ENCODE results near the gene ABCC5.
A peak's percentile ranks its signal among the peaks of the same experiment; 100 is the strongest.
"Not testable (repeated sequence)": the region's sequence is repeated elsewhere in the genome, so short reads cannot be mapped to it uniquely, and the experiment has no call there.

ABCC5 gene

DNA sequence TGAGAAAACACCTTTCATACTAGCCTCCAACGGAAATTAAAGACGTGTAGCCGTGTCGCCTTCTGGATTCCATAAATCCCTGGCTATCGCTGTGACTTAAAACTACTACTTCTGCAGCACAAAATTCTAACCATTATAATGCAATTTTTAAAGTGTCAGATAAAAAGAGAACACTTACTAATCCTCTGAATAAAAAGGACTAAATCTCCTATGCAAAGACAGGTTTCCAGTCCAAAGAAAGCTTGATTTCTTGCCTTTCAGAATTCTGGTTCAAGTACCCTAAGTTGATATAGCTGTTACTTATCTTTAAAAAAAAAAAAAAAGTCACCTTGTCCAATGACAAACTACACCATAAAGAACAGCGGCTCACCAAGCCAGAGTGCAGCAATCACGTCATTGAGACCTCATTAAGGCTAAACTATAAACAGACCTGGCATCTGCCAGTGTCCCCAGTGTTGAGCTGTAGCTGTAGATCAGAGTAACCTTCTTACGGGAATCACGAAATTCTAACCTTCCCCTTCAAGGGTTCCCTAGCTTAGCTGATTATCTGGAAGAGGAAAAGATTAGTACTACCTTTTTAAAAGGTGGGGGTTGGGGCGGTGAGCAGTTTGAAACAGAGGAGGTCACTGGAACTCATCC is 2.2 kb downstream of the ABCC5 start:
- no peak for DNase-seq

DNA sequence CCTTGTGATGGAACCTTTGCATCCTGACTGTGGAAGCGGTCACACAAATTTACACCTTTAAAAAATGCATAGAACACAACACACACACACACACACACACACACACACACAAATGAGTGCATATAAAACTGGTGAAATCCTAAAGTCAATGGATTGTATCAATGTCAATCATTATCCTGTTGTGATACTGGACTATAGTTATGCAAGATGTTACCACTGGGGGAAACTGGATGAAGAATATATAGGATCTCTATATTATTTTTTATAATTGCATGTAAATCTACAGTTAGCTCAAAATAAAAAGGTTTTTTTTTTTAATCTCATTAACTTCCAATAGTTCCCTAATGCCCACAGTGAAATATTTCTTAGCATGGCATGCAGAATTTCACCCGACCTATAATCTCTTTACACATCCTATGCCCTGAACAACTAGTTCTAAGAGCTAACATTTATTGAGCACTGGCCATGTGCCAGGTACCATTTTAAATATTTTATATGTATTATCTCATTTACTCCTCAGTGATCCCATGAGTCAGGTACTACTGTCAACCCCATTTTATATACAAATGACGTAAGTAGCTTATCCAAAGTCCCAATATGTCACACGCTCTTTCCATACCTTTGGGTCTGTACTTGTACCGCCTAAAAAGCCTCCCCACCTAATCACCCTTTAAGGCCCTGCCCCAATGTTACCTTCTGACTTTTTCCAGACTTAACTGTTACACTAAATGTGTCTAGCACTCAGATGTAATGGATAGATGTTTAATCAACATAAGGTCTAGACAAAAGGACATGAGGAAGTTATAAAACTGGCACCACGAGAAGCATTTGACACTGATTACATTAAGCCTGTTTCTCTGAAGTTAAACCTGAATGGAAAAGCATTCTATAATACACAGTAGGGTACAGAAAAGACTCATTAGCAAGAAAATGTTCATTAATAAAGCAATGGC is 5.5 kb downstream of the ABCC5 start:
- DNase-seq = no peak

DNA sequence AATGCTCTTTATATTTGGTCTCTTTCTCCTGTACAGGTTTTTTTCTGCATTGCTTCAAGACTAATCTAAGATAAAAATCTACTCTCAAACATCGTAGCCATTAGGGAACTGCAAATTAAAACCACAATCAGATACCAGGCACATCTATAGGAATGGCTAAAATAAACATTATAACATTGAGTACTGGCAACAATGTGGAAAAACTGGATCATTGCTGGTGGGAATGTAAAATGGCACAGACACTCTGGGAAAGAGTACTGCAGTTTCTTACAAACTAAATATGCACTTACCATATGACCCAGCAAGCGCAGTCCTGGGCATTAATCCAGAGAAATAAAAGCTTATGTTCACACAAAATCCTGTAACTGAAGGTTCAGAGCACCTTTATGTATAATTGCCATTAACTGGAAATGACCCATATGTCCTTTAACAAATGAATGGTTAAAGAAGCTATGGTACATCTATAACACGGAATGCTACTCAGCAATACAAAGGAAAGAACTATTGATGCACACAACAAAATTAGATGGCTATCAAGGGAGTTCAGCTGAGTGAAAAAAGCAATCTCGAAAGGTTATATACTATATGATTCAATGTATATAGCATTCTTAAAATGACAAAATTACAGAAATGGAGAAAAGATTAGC is 6.3 kb downstream of the ABCC5 start:
- DNase-seq = no peak

DNA sequence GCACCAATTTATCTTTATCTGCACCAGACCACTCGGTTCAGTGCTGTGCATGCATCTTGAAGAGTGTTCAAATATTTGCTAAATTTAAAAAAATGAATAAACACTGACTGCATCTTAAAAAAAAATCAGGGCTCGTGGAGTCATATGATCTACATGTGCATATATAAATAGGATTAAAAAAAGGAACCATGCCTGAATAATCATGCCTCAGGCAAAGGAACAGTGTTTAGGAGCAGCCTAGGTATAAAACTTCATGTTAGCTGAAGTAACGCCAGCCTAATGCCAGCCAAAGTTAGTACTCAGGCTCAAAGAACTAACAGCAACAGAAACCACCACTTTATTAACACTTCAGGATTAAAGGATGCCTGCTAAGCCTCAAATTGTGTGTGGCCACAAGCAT is 9.5 kb downstream of the ABCC5 start:
- DNase-seq = no peak

DNA sequence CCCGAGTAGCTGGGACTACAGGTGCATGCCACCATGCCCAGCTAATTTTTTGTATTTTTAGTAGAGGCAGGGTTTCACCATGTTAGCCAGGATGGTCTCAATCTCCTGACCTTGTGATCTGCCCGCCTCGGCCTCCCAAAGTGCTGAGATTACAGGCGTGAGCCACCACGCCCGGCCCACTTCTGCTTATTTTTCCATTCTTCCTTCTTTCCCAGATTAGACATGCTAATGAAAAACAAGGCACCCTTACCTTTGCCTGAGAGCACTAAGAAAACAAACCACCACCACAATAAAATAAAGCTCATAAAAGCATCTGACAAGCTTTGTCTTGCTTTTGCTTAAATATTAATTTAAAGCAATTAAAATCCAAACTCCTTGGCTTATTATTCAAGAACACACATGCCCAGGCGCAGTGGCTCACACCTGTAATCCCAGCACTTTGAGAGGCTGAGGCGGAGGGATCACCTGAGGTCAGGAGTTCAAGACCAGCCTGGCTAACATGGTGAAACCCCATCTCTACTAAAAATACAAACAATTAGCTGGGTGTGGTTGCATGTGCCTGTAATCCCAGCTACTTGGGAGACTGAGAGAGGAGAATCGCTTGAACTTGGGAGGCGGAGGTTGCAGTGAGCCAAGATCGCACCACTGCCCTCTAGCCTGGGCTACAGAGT is 10.4 kb downstream of the ABCC5 start:
- not testable (repeated sequence) for DNase-seq

DNA sequence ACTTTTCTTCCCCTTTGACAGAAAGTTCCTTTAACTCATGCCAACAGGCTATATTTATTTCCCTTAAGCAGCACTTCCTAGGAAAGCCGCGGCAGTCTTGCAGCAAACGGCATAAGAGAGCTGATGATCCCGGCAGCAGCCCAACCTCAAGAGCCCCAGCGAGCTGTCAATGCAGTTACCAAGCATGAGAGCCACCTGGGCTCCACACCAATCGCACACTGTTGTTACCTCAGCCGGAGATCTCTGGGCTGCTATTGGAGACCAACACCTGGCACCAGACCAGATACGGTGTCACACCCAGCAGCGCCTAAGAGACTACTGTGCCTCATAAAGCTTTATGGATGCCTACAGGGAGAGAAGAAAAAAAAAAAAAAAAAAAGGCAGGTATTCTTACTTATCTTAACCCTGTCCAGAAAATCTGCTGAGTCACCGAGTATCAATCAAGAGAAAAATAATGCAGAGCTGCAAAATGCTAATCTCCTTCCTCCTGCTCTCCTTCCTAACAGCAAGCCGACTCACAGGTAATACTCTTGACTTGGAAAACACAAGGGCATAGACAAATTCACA is 11.7 kb downstream of the ABCC5 start:
- peak; percentile 25 for DNase-seq

DNA sequence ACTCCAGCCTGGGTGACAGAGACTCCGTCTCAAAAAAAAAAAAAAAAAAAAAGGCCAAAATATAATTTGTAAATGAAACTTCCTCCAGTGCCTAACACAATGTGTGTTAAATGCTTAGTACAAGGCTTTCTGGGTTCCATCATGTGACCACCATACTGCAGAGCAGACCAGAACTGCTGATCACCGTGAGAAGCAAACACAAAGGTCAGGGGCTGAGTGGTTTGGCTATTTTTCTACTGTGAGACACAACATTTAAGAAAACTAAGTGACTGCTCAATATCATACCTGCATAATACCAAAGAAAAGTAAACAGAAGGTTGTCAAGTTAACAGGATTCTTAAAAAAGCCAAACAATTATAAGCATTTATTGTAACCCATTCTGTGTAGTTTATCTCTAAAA is 13.2 kb downstream of the ABCC5 start:
- DNase-seq = no peak

DNA sequence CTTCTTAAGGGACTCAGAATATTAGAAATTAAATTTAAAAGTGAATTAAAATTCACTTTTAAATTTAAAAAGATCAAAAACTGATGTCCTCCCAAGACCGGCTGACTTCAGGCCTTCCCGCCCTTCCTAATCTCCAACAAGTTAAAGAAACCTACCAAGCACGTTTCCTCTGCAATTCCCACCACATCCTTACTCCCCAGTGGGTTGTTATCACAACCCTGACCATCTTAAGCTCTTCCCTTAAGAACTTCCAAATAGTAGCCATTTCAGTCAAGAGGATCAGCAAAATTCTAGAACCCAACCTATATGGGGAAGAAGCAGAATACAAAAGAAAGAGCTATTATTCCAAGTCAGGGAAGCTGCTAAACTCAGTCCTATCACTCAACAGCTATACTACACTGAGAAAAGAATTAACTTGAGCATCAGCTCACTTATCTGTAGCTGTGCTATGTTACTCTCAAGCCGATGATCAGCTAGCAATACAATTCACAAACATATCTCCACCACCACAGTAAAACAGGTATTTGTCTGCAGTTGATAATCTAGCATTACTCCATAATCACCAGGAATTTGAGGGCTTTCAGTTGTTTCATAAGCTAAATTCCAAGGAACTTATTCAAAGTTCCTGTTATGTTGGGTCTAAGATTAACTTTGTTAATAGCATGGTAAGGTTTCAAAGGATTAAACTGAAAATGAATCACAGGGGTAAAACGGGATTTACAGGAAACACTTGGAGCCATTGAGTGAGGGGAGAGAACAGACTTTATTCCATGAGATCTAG is 14.3 kb downstream of the ABCC5 start:
- no peak for DNase-seq

DNA sequence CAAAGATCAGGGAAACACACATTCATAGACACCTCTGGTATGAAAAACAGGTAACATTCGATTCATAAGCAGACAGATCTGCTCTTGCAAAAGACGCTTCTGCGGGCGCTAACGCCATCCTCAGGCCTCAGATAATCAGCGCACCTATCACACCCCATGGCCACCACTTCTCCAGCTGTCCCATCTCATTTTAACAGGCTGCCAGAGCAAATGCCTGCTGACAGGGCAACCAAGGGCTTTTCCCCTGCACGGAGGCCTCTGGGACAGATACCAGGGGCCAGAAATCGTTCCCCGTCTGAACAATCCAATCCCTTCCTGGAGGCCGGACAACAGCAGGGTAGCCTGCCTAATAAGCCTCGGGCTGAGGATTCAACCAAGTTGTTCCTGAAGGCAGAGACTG is 15.2 kb downstream of the ABCC5 start:
- DNase-seq = no peak

DNA sequence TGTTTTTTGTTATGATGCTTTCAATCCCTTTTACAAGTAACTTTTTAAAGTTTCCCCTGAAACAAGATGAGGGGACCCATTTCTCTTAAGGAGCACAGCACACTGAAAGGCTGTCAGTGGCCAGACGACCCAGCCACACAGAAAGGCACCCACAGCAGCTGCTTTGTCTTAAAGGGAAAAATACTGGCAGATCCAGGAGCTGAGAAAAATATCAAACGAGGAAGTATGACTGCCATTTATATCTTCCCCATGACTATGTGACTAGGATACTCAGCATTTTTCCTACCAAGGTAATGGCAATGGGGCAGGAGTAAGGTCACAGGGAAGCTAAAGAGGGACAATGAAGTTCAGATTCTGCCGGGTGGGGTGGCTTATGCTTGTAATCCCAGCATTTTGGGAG is 15.9 kb downstream of the ABCC5 start:
- DNase-seq = no peak

DNA sequence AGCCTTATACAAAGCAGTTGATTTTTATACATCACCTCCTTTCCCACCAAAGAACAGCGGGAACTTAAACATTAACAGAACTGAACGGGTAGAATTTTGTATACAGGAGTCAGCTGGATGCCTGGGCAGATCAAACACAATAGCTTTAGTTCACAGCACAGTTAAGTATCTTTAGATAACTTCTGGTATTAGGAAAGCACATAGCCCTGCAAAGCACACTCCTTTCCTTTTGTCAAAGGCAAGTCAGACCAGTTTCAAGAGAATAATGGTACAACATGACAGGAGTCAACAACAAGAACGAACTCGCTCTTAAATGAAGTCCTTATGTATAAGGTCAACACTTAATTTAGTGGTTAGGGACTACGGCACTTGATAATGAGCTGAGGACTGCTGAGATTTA is 26.3 kb downstream of the ABCC5 start:
- no peak for DNase-seq

DNA sequence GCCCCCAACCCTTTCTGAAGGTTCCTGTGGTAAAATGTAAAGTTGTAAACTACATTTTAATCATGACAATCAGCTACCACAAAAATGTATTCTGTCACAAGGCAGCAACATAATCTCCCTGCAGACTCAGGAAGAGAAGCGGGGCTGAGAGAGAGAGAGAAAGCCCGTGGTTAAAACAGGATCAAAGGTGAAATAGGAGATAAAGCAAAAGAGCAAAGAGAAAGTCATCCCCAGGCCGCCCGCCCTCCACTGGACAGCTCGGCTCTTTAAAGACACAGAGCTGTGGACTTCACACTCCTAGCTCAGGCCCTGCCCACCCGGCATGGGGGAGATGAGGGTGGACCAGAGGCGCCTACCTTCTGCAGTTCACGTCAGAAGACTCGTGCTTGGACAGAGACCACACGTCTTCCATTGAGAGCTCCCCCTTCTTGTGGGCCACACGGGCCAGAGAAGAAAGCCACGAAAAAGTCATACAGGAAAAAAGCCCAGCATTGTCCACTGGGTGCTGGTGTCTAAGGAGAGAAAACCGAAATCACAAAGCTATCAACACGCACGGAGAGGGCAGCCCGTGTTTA is 29.4 kb downstream of the ABCC5 start:
- DNase-seq = no peak

DNA sequence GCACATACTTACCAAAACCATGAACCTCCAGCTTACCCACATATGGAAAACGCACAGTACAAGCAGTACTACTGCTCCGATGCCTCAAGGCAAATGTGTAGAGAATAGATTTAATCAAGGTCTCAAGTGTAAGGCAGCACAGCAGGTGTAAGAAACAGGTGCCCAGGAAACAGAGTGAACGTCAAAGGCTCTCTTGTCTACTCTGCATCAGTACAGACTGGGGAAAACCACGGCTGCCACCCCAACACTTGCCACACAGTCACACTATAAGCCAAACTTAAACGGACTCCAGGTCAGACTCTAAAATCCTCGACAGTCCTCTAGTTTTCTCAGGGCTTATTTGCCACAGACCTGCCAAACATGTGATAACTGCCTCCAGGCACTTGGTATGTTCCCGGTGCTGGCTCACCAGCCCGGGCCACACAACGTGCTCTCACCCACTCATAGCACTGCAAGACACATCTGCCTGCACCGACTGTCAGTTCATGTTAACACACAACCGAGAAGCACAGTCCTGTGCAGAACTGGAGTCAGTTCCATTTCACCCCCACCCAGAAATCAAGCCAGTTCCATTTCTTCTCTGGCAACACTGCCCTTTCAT is 30.6 kb downstream of the ABCC5 start:
- DNase-seq = no peak

DNA sequence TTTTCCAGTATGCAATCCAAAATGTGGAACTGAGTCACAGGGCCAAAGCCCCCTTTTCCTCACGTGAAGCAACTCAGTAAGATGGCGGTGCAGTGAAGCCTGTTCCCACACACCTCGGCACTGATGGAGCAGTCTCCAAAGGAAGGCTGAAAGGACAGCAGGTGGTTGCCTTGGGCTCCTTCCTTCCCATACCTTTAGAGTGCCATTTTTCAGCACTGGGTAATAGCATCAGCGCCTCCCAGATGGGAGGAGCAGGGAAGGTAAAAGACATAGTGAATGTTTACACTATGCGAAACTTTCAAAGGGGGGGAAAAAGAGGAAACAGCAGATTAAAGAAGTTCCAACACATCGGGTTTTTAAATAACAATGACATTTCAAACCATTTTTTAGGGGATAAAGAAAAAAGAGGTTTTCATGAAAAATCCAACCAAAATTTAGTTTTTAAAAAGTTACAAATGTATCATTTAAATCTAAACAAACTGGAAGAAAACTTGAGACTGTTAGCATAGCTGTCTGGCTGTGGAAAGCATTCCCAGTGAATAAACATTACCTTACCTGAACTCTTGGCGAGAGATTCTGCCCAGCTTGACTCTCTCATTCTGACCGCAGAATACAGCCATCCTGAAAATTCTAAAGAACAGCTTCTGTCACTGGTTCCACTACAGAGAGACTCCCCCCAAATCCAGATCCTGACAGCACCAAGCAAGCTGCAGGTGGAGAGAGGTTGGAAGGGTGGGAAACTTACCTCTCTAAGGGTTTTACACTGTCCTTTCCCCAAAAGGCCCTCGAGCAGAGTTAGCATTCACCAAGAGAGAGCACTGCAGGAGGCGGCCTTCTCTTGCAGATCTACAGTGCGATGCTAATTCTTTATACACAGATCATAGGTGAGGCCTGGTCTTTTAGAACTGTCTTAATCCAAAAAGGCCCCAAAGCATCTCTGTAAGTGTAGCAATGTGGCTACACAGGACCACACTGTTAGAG is 32.6 kb downstream of the ABCC5 start:
- no peak for DNase-seq

DNA sequence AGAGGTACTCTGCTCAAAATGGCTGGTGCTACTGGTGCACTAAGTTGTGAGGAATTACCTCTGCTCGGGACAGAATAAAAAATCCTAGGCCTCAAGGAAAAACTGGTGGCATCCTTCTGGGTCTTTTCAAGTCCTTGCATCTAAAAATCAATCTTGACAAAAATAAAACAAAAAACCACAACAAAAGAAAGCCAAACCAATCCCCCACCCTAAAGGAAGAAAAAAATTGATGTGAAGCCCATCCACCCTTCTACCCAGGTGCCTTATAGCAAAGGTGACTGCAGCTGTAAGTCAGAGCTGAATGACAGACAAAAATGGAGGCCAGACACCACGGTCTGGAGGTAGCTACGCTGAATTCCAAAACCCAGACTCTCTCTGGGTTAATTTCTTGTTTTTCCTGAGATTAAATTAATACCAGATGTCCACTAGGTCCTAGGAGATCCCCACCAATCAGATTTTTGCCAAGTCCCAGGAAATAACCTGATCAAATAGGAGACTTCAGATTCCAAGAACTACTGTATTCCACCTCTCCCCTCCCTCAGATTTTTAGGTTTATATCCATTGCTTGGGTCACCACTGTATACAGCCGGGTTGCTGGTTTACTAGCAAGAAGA is 33.5 kb downstream of the ABCC5 start:
- no peak for DNase-seq

DNA sequence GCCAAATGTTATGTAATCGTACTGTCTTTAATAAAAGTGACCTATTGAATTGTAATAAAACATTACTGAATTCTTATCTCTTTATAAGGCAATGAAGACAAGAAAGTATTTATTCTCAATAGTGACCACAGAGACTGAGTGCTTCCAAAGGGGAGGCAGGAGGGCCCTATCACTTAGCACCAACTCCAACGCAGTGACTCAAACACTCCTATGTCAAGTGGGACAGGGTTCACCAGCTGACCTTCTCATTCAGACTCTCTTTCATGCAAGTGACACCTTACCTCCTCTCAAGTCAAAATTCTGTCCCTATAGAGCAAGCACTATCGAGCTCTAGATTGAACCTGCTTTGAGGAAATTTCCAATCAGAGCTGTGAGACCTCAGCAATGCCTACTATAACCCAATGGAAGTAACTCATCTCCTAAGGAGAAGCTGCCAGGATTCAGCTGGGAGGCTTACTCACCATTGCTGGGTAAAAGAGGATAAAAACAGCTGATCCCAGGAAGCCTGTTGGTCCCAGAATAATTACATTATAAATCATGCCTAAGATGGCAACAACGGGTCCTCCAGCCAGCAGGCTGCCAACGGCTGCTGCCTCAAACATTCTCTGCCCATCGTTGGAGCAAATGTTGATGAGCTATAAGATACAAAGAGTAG is 35.6 kb downstream of the ABCC5 start:
- no peak for DNase-seq

DNA sequence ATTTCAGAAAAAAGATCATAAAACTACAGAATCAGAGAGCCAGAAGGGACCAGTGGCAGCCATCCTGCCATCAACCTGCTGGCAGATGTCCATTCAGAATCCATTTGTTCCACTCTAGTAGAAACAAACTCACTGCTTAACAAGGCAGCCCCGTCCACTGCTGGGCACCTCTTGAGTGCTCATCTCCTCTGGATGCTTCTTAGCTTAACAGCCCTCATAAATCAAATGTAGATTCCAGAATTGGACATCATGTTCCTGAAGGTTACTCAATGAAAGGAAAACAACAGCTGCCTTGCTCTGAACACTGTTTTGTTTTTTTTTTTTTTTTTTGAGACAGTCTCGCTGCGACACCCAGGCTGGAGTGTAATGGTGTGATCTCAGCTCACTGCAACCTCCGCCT is 37.3 kb downstream of the ABCC5 start:
- no peak for DNase-seq

DNA sequence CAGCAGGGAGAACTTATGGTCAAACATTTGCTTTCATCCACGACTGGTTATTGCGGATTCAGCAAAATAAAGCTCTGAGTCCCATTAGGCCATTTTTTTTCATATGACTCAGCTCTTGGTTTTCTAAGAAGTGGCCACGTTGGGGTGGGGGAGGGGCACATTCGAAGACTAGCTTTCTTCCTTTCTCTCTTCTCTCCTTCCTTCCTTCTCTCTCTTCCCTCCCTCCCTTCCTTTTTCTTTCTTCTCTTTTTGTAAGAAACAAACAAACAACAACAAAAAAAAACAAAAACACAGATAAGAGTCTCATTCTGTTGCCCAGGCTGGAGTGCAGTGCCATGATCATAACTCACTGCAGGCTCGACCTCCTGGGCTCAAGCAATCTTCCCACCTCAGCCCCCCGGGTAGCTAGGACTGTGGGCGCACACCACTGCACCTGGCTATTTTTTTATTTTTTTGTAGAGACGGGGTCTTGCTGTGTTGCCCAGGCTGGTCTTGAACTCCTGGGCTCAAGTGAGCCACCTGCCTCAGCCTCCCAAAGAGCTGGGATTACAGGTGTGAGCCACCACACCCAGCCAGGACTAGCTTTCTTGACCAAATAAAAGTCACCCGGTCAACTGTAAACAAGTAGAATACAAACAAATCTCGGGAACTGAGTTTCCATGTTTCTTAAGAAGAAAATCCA is 41.6 kb downstream of the ABCC5 start:
- no peak for DNase-seq
